H1 (cell line): ENCODE measurements around the gene CNOT10. TPM values are rescaled to one million over a fixed set of nuclear protein-coding genes. Genes with fewer than 3 reads are reported as not detected.

Experiments
- CTCF ChIA-PET: fragments of 300-600 bp; sonication (Branson Sonifier 250); formaldehyde crosslinking; loops from one replicate; lab custom pipeline; 2021; ENCODE audit not compliant: partially characterized antibody; lab: Charles Lee
- POLR2A ChIA-PET: fragments of 300-600 bp; sonication (Branson Sonifier 250); formaldehyde crosslinking; loops from one replicate; lab custom pipeline; 2021; ENCODE audit warnings: inconsistent platforms; ENCODE audit not compliant: partially characterized antibody; lab: Charles Lee
- DNase-seq, 2 experiments: peaks; one replicate each; pipeline versions ENCODE4 v3.0.0 to v3.0.0-alpha.2; 2010 to 2022; ENCODE audit warnings: low spot score in 2 of 2, low read depth in 1 of 2, mixed read lengths in 1 of 2
- FAIRE-seq: peaks from 2 replicates; lab custom pipeline; 2011; peaks lifted over from hg19 to GRCh38; lab: Jason Lieb, UNC
- H2AFZ ChIP-seq: 2 replicates; pipeline ENCODE4 v1.8.1; 2012; ENCODE audit warnings: low read length, inconsistent platforms
- H2AK5ac ChIP-seq: 2 replicates; pipeline ENCODE4 v1.6.1; 2013; ENCODE audit warnings: low read depth, low read length
- H2BK120ac ChIP-seq: replicated peaks from 2 replicates; pipeline ENCODE3; 2013; ENCODE audit warnings: low read depth, low read length, inconsistent platforms
- H2BK12ac ChIP-seq: 2 replicates; pipeline ENCODE4 v1.6.1; 2013; ENCODE audit warnings: low read depth, low read length
- H2BK15ac ChIP-seq: 2 replicates; pipeline ENCODE4 v1.6.1; 2013; ENCODE audit warnings: low read length
- H2BK20ac ChIP-seq: 2 replicates; pipeline ENCODE4 v1.6.1; 2013; ENCODE audit warnings: low read length
- H2BK5ac ChIP-seq: 2 replicates; pipeline ENCODE4 v1.6.1; 2013; ENCODE audit warnings: low read depth, low read length
- H3K14ac ChIP-seq: 2 replicates; pipeline ENCODE4 v1.6.1; 2013; ENCODE audit warnings: inconsistent platforms; ENCODE audit not compliant: insufficient read length
- H3K18ac ChIP-seq: 2 replicates; pipeline ENCODE4 v1.6.1; 2013; ENCODE audit warnings: low read length; ENCODE audit errors: extremely low read depth
- H3K23ac ChIP-seq: 2 replicates; pipeline ENCODE4 v1.6.1; 2013; ENCODE audit warnings: inconsistent platforms; ENCODE audit not compliant: insufficient read length
- H3K23me2 ChIP-seq: 2 replicates; pipeline ENCODE4 v1.6.1; 2013; ENCODE audit warnings: low read depth, low read length
- H3K27ac ChIP-seq: 2 replicates; pipeline ENCODE4 v1.6.1; 2011; ENCODE audit warnings: low read depth, low read length, inconsistent platforms
- H3K27me3 ChIP-seq, 4 experiments: replicated peaks in 1 of 4; 1 replicate in 1 of 4; 2 replicates in 3 of 4; pipeline versions ENCODE4 v1.6.1 to v1.8.1; 2011 to 2013; ENCODE audit warnings: low read length in 3 of 4, mild to moderate bottlenecking in 3 of 4, inconsistent platforms in 2 of 4, mixed read lengths in 2 of 4, moderate library complexity in 1 of 4; ENCODE audit not compliant: control insufficient read depth in 3 of 4, insufficient read depth in 3 of 4; ENCODE audit errors: extremely low read depth in 1 of 4
- H3K36me3 ChIP-seq, 4 experiments: 2 replicates each; pipeline versions ENCODE4 v1.6.1 to v1.8.1; 2011 to 2013; ENCODE audit warnings: mild to moderate bottlenecking in 4 of 4, low read length in 3 of 4, moderate library complexity in 2 of 4, control low read depth in 1 of 4, inconsistent platforms in 1 of 4; ENCODE audit not compliant: insufficient read depth in 4 of 4, control insufficient read depth in 2 of 4
- H3K4ac ChIP-seq: replicated peaks from 2 replicates; pipeline ENCODE3; 2013; ENCODE audit warnings: low read length, low read depth, mixed read lengths, inconsistent platforms; ENCODE audit not compliant: insufficient read length
- H3K4me1 ChIP-seq, 4 experiments: replicated peaks in 1 of 4; 1 replicate in 1 of 4; 2 replicates in 3 of 4; pipeline versions ENCODE4 v1.6.1 to v1.8.1; 2011 to 2013; ENCODE audit warnings: low read length in 3 of 4, inconsistent platforms in 2 of 4, mixed read lengths in 1 of 4; ENCODE audit not compliant: insufficient read depth in 4 of 4, control insufficient read depth in 3 of 4
- H3K4me2 ChIP-seq, 2 experiments: 2 replicates each; pipeline versions ENCODE4 v1.6.1 to v1.8.1; 2011 to 2013; ENCODE audit warnings: low read depth in 2 of 2, low read length in 2 of 2, control low read depth in 1 of 2, inconsistent platforms in 1 of 2, mild to moderate bottlenecking in 1 of 2; ENCODE audit not compliant: insufficient read depth in 1 of 2
- H3K4me3 ChIP-seq, 4 experiments: fragments of 200-600, 300-600 bp in 1 of 4; sonication (generic), shearing (Covaris generic), sonication (Bioruptor Twin) in 1 of 4; 2 replicates each; pipeline versions ENCODE4 v1.5.1 to v1.8.1; 2011 to 2016; ENCODE audit warnings: low read length in 4 of 4, low read depth in 3 of 4, control low read depth in 2 of 4, inconsistent platforms in 2 of 4, mild to moderate bottlenecking in 2 of 4, mixed read lengths in 1 of 4, moderate library complexity in 1 of 4; ENCODE audit not compliant: insufficient read depth in 2 of 4; ENCODE audit errors: extremely low read depth in 1 of 4
- H3K56ac ChIP-seq: replicated peaks from 2 replicates; pipeline ENCODE3; 2013; ENCODE audit warnings: low read depth, mild to moderate bottlenecking, mixed read lengths, low read length, inconsistent platforms; ENCODE audit not compliant: insufficient read length
- H3K79me1 ChIP-seq: 2 replicates; pipeline ENCODE4 v1.6.1; 2013; ENCODE audit warnings: low read depth, low read length, control low read depth
- H3K79me2 ChIP-seq, 2 experiments: 2 replicates each; pipeline versions ENCODE4 v1.6.1 to v1.8.1; 2012 to 2013; ENCODE audit warnings: low read length in 2 of 2, mild to moderate bottlenecking in 2 of 2, inconsistent platforms in 1 of 2; ENCODE audit not compliant: insufficient read depth in 2 of 2, control insufficient read depth in 1 of 2
- H3K9ac ChIP-seq, 4 experiments: replicated peaks in 1 of 4; 1 replicate in 1 of 4; 2 replicates in 3 of 4; pipeline versions ENCODE4 v1.6.1 to v1.8.1; 2011 to 2013; ENCODE audit warnings: low read depth in 3 of 4, low read length in 3 of 4, control low read depth in 2 of 4, mild to moderate bottlenecking in 2 of 4, moderate library complexity in 2 of 4, inconsistent platforms in 1 of 4; ENCODE audit errors: extremely low read depth in 1 of 4
- H3K9me3 ChIP-seq, 2 experiments: 2 replicates each; pipeline versions ENCODE4 v1.6.1 to v1.8.1; 2012 to 2013; ENCODE audit warnings: mild to moderate bottlenecking in 2 of 2, moderate library complexity in 2 of 2, control low read depth in 1 of 2, inconsistent platforms in 1 of 2, low read depth in 1 of 2, low read length in 1 of 2, mixed read lengths in 1 of 2; ENCODE audit not compliant: insufficient read depth in 2 of 2
- H4K20me1 ChIP-seq, 2 experiments: replicated peaks in 1 of 2; 2 replicates each; pipeline versions ENCODE3 to v1.8.1; 2011 to 2013; ENCODE audit warnings: inconsistent platforms in 2 of 2, low read length in 2 of 2, mild to moderate bottlenecking in 1 of 2; ENCODE audit not compliant: insufficient read depth in 2 of 2, control insufficient read depth in 1 of 2
- H4K5ac ChIP-seq: 2 replicates; pipeline ENCODE4 v1.6.1; 2013; ENCODE audit warnings: low read length, low read depth, mixed read lengths, inconsistent platforms; ENCODE audit not compliant: insufficient read length
- H4K8ac ChIP-seq: 2 replicates; pipeline ENCODE4 v1.8.0; 2013; ENCODE audit warnings: mild to moderate bottlenecking, moderate library complexity, low read length, inconsistent platforms; ENCODE audit not compliant: insufficient read depth; ENCODE audit errors: extremely low read depth
- H4K91ac ChIP-seq: replicated peaks from 2 replicates; pipeline ENCODE3; 2013; ENCODE audit warnings: low read length, mixed read lengths, inconsistent platforms; ENCODE audit not compliant: insufficient read length
- ASH2L ChIP-seq: fragments of 200-600, 300-600 bp; sonication (generic); IDR thresholded peaks from one replicate; pipeline ENCODE4 v1.7.1; 2017; ENCODE audit warnings: low read length
- CBX8 ChIP-seq: fragments of 300-800, 300-1000 bp; sonication (generic); IDR thresholded peaks from 2 replicates; pipeline ENCODE4 v1.7.1; 2016; ENCODE audit warnings: low read depth, low read length, borderline replicate concordance
- FOSL1 ChIP-seq: IDR thresholded peaks from 2 replicates; pipeline ENCODE4 v1.6.1; 2011; ENCODE audit warnings: mild to moderate bottlenecking, low read depth, low read length, moderate library complexity; ENCODE audit not compliant: insufficient read depth
- JUND ChIP-seq: IDR thresholded peaks from 2 replicates; pipeline ENCODE4 v1.6.1; 2011; ENCODE audit warnings: mild to moderate bottlenecking, improper control_type of control experiment, low read length
- POLR2A ChIP-seq, 2 experiments: IDR thresholded peaks; 1 replicate in 1 of 2; 2 replicates in 1 of 2; pipeline ENCODE4 v1.6.1; 2011; ENCODE audit warnings: low read depth in 2 of 2, low read length in 2 of 2, mild to moderate bottlenecking in 2 of 2; ENCODE audit errors: control extremely low read depth in 1 of 2
- WGBS, 2 experiments: shearing (Covaris generic) in 1 of 2; methylation state at CpG; one replicate each; pipeline versions ENCODE4 v1.1.6 to v1.1.7; 2013 to 2015; ENCODE audit warnings: low lambda C conversion rate in 2 of 2, mixed read lengths in 2 of 2, inconsistent platforms in 1 of 2, low coverage in 1 of 2, missing lambda C conversion rate in 1 of 2; ENCODE audit not compliant: insufficient replicate concordance in 2 of 2, insufficient coverage in 1 of 2, insufficient read length in 1 of 2; ENCODE audit errors: extremely low coverage in 1 of 2, missing lambda C conversion rate in 1 of 2; 5-methylcytosine and 5-hydroxymethylcytosine counted together
- polyA plus RNA-seq, 7 experiments: library from polyadenylated mRNA; depleted of rRNA in 3 of 7; stranded (reverse) in 5 of 7; unstranded in 2 of 7; fragments of >200 nt in 5 of 7; fragments of 200-250 nt in 2 of 7; gene quantifications; 1 replicate in 5 of 7; 2 replicates in 1 of 7; 4 replicates in 1 of 7; pipeline versions ENCODE4 v1.2.1 to v1.2.3, GENCODE V29; 2011 to 2013; ENCODE audit warnings: missing spikeins in 2 of 7, mixed read lengths in 2 of 7
- total RNA-seq: library from RNA; stranded (reverse); fragmentation: NEBNext Ultra II Directional; extraction: Animal tissue kit (Norgen Biotek cat#: 25700); gene quantifications from 2 replicates; pipeline ENCODE4 v1.2.1, GENCODE V29; 2021
- TF ChIP-seq, protein P1 (sequence below): IDR thresholded peaks from 2 replicates; pipeline ENCODE4 v1.6.1; 2011; ENCODE audit warnings: low read depth, mild to moderate bottlenecking, low read length; ENCODE audit not compliant: insufficient read depth
- TF ChIP-seq, protein P2 (sequence below): IDR thresholded peaks from 2 replicates; pipeline ENCODE4 v1.6.1; 2012; ENCODE audit warnings: inconsistent platforms
- TF ChIP-seq, protein P3 (sequence below): IDR thresholded peaks from 2 replicates; pipeline ENCODE4 v1.6.1; 2012; ENCODE audit warnings: low read length, inconsistent platforms

Gene CNOT10
- total and polyA plus RNA-seq, 2 of the 8 experiments (the other 6 are each of a cell fraction or from before 2014, with no cell fraction given) = 39.9 to 55.9 TPM

DNA sequence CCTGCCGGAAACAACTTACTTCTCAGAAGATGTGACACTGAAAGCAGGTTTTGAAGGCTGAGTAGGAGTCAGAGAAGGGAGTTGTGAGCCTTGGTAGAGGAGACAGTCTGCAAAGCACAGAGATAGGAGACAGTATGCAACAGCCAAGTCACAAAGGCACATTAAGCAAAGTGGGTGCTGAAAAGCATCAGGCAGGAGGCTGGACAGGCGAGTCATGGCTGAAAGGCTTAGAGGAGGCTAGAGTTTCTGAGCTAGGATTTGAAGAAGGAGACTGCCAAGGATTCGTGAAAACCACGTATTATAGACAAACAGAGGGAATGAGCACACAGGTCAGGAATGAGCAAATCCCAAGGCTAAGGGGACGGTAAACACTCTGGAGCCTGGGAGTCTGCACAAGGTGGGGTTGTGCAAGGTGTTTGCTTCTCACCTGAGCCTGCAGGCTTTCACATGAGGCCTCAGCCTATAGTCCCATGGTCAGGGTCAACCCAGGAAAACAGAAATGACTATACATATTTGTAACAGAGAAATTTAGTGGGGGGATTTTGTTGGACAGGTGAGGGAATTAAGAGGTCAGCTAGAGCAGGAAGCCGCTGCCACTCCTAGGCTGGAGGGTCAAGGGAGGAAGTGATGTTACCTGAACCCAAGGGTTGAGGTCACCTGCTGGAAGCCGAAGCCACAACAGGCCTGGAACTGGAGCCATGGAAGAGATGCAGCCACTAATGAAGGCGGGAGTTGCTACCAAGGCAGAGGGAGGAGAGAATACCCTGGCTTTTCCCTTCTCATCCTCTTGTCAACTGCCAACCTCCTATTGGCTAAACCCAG is 109.7 kb downstream of the CNOT10 start:
- DNase-seq (no peak), FAIRE-seq (no peak)
- POLR2A ChIA-PET = interaction anchor here (0.9 to 7.5 kb wide), 7 partner anchors 8 to 23 kb away, joined by 3 to 74 read pairs (median 3); partner anchors contain the start of gene TRIM71
- TF ChIP-seq, protein P1, sequence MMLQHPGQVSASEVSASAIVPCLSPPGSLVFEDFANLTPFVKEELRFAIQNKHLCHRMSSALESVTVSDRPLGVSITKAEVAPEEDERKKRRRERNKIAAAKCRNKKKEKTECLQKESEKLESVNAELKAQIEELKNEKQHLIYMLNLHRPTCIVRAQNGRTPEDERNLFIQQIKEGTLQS = no peak
- TF ChIP-seq, protein P2, sequence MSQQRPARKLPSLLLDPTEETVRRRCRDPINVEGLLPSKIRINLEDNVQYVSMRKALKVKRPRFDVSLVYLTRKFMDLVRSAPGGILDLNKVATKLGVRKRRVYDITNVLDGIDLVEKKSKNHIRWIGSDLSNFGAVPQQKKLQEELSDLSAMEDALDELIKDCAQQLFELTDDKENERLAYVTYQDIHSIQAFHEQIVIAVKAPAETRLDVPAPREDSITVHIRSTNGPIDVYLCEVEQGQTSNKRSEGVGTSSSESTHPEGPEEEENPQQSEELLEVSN = no peak
- TF ChIP-seq FOSL1 (no peak), CBX8 (no peak), JUND (no peak), POLR2A (IDR thresholded peaks at IDR 0.05; ENCODE audit: control extremely low read depth in 1 of 2, low read depth in 2 of 2, low read length in 2 of 2) (no peak), ASH2L (no peak)
- TF ChIP-seq, protein P3, sequence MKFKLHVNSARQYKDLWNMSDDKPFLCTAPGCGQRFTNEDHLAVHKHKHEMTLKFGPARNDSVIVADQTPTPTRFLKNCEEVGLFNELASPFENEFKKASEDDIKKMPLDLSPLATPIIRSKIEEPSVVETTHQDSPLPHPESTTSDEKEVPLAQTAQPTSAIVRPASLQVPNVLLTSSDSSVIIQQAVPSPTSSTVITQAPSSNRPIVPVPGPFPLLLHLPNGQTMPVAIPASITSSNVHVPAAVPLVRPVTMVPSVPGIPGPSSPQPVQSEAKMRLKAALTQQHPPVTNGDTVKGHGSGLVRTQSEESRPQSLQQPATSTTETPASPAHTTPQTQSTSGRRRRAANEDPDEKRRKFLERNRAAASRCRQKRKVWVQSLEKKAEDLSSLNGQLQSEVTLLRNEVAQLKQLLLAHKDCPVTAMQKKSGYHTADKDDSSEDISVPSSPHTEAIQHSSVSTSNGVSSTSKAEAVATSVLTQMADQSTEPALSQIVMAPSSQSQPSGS = no peak

More for the DNA sequence above, 109.7 kb downstream of the CNOT10 start:
- H2BK120ac ChIP-seq = no peak overlapping the region
- peak overlapping the region; percentile 10 for H4K91ac ChIP-seq
- no peak overlapping the region; the same call in 1 of the 2 replicates for H2BK5ac ChIP-seq
- WGBS, 2 experiments = 85% methylated on average over 8 of the region's 8 CpGs; no CpG with 5 or more reads in 1 of the 2 experiments
- H2BK15ac ChIP-seq = peak overlapping the region; percentile 78; the same call in 1 of the 2 replicates
- H3K23me2 ChIP-seq = no peaks in the 10 kb centered on the region
- H3K4me3 ChIP-seq = no peak overlapping the region
- peaks cover 0 to 3% (median under 1%) of the 10 kb centered on the region in 4 experiments; a peak in 3 of 7 replicates for H3K4me1 ChIP-seq
- CTCF ChIA-PET = interaction anchor here (0.7 to 2.9 kb wide), 6 partner anchors 8 to 137 kb away, joined by 3 to 7 read pairs (median 4); no protein-coding TSS in a partner anchor
- no peak overlapping the region for H3K4ac ChIP-seq
- H3K56ac ChIP-seq = no peak overlapping the region
- H4K8ac ChIP-seq = no peak overlapping the region
- H3K4me2 ChIP-seq = no peak overlapping the region
- no peak overlapping the region for H2BK20ac ChIP-seq
- H3K79me1 ChIP-seq = peaks cover 3% of the 10 kb centered on the region
- no peaks in the 10 kb centered on the region for H4K20me1 ChIP-seq
- 0 out of 2 replicates have a peak overlapping the region, but pooled peaks have one; percentile 25 for H3K18ac ChIP-seq
- H3K27ac ChIP-seq = 0 out of 2 replicates have a peak overlapping the region, but pooled peaks have one; percentile 6
- 0 out of 2 replicates have a peak overlapping the region, but pooled peaks have one; percentile 2 for H2BK12ac ChIP-seq
- no peak overlapping the region for H2AK5ac ChIP-seq
- no peak overlapping the region for H3K9ac ChIP-seq
- no peak overlapping the region for H4K5ac ChIP-seq
- H2AFZ ChIP-seq = no peak overlapping the region
- H3K27me3 ChIP-seq = no peaks in the 10 kb centered on the region
- peaks cover 0 to 5% (median 0%) of the 10 kb centered on the region in 4 experiments; a peak in 1 of 8 replicates for H3K36me3 ChIP-seq
- H3K9me3 ChIP-seq = no peaks in the 10 kb centered on the region; a peak in 1 of 4 replicates
- H3K23ac ChIP-seq = no peak overlapping the region
- H3K79me2 ChIP-seq = peaks cover 0 to 4% of the 10 kb centered on the region in 2 experiments; a peak in 1 of 4 replicates
- H3K14ac ChIP-seq = no peak overlapping the region
